Breast epithelium (tissue), 3 donors: Measurements from ENCODE around the gene BPIFB3.

ENCODE experiments used
- POLR2A ChIP-seq: fragments of 450-650 bp; IDR thresholded peaks from one replicate; pipeline ENCODE4 v1.6.1; 2016; ENCODE audit warnings: antibody characterized with exemption, mild to moderate bottlenecking, moderate library complexity
- POLR2AphosphoS5 ChIP-seq, 3 donors: sonication (generic); formaldehyde crosslinking; IDR thresholded peaks; one replicate each; pipeline ENCODE4 v1.6.1; 2017; ENCODE audit warnings: antibody characterized with exemption in 3 of 3
- TF ChIP-seq, protein P1 (sequence below), 3 donors: fragments of 450-650 bp; IDR thresholded peaks; one replicate each; pipeline ENCODE4 v1.5.1; 2016 to 2017; ENCODE audit warnings: antibody characterized with exemption in 3 of 3, mild to moderate bottlenecking in 3 of 3, moderate library complexity in 3 of 3

DNA sequence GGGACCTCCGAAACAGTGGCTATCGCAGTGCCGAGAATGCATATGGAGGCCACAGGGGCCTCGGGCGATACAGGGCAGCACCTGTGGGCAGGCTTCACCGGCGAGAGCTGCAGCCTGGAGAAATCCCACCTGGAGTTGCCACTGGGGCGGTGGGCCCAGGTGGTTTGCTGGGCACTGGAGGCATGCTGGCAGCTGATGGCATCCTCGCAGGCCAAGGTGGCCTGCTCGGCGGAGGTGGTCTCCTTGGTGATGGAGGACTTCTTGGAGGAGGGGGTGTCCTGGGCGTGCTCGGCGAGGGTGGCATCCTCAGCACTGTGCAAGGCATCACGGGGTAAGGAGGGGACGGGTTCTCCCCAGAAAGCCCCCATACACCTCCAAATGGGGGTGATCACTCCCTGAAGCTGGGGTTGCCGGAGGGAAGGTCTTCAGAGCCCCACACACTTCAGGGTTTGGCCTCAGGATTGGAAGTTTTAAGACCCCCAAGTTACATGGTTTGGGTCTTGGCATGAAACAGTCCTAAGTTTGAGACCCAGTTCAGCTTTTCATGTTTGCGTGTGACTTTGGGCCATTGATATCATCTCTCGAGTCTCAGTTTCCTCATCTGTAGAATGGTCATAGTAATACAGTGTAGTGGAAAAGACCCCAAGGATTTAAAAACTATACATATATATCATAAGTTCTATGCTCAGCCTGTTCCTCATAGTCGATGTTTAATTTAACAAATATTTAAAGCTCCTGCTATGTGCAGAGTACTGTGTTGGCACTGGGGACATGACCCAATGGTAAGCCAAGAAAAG is 30.0 kb downstream of the BPIFB3 start:
- TF ChIP-seq, protein P1, sequence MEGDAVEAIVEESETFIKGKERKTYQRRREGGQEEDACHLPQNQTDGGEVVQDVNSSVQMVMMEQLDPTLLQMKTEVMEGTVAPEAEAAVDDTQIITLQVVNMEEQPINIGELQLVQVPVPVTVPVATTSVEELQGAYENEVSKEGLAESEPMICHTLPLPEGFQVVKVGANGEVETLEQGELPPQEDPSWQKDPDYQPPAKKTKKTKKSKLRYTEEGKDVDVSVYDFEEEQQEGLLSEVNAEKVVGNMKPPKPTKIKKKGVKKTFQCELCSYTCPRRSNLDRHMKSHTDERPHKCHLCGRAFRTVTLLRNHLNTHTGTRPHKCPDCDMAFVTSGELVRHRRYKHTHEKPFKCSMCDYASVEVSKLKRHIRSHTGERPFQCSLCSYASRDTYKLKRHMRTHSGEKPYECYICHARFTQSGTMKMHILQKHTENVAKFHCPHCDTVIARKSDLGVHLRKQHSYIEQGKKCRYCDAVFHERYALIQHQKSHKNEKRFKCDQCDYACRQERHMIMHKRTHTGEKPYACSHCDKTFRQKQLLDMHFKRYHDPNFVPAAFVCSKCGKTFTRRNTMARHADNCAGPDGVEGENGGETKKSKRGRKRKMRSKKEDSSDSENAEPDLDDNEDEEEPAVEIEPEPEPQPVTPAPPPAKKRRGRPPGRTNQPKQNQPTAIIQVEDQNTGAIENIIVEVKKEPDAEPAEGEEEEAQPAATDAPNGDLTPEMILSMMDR (IDR thresholded peaks at IDR 0.05), result no peak
- no peak for TF ChIP-seq POLR2AphosphoS5 (IDR thresholded peaks at IDR 0.05)
- no peak for TF ChIP-seq POLR2A
